ENCODE measurements around the gene RASGRF1. TPM values are rescaled to one million over a fixed set of nuclear protein-coding genes. Genes with fewer than 3 reads are reported as not detected.

The RASGRF1 gene
- total RNA-seq, 1 donor from 2014 or later: 0.41 TPM

GRCh38 chr15:78981532-78982313 is 108.9 kb downstream of the RASGRF1 start:
- no peaks in the 10 kb centered on the region for H3K36me3 Mint-ChIP-seq

GRCh38 chr15:78979456-78980320 is 110.9 kb downstream of the RASGRF1 start:
- Mint-ChIP-seq H3K4me1 (ENCODE audit: unreplicated experiment) (no peaks in the 10 kb centered on the region), H3K27ac (peak overlapping the region; percentile 23)

More at GRCh38 chr15:78981532-78982313, 108.9 kb downstream of the RASGRF1 start:
- Mint-ChIP-seq H3K27me3 (peaks cover 3% of the 10 kb centered on the region), H3K9me3 (no peaks in the 10 kb centered on the region), H3K4me1 (ENCODE audit: unreplicated experiment) (no peaks in the 10 kb centered on the region), H3K27ac (no peak overlapping the region), H3K4me3 (no peak overlapping the region)
- no peak for DNase-seq (ENCODE audit: extremely low spot score, unreplicated experiment)
- no peak for TF ChIP-seq CTCF (conservative IDR thresholded peaks at IDR 0.05)

GRCh38 chr15:78978601-78979179 is 111.9 kb downstream of the RASGRF1 start:
- DNase-seq (ENCODE audit: extremely low spot score, unreplicated experiment): no peak
- Mint-ChIP-seq H3K4me3 (no peak overlapping the region), H3K4me1 (ENCODE audit: unreplicated experiment) (no peaks in the 10 kb centered on the region), H3K27ac (no peak overlapping the region), H3K36me3 (no peaks in the 10 kb centered on the region), H3K9me3 (no peaks in the 10 kb centered on the region), H3K27me3 (peaks cover under 1% of the 10 kb centered on the region)
- no peak for TF ChIP-seq CTCF (conservative IDR thresholded peaks at IDR 0.05)

More at GRCh38 chr15:78979456-78980320, 110.9 kb downstream of the RASGRF1 start:
- Mint-ChIP-seq H3K4me3 (no peak overlapping the region), H3K27me3 (peaks cover 3% of the 10 kb centered on the region), H3K9me3 (no peaks in the 10 kb centered on the region), H3K36me3 (no peaks in the 10 kb centered on the region)
- peak; percentile 83 for TF ChIP-seq CTCF (conservative IDR thresholded peaks at IDR 0.05)
- DNase-seq (ENCODE audit: extremely low spot score, unreplicated experiment): no peak

- no peak for TF ChIP-seq CTCF (conservative IDR thresholded peaks at IDR 0.05)
- Mint-ChIP-seq H3K27ac (no peak overlapping the region), H3K27me3 (no peaks in the 10 kb centered on the region), H3K9me3 (no peaks in the 10 kb centered on the region), H3K4me3 (no peak overlapping the region), H3K4me1 (ENCODE audit: unreplicated experiment) (no peaks in the 10 kb centered on the region), H3K36me3 (no peaks in the 10 kb centered on the region)
- no peak for DNase-seq (ENCODE audit: extremely low spot score, unreplicated experiment)
Observed at GRCh38 chr15:78977591-78978347, 112.8 kb downstream of the RASGRF1 start.

GRCh38 chr15:78977091-78977571 is 113.4 kb downstream of the RASGRF1 start:
- no peak for TF ChIP-seq CTCF (conservative IDR thresholded peaks at IDR 0.05)
- Mint-ChIP-seq H3K36me3 (no peaks in the 10 kb centered on the region), H3K4me1 (ENCODE audit: unreplicated experiment) (no peaks in the 10 kb centered on the region), H3K27me3 (no peaks in the 10 kb centered on the region), H3K27ac (no peak overlapping the region), H3K9me3 (no peaks in the 10 kb centered on the region), H3K4me3 (no peak overlapping the region)
- no peak for DNase-seq (ENCODE audit: extremely low spot score, unreplicated experiment)
